Ascending aorta (tissue), 2 donors: ENCODE measurements around the gene NXT1. TPM values are rescaled to one million over a fixed set of nuclear protein-coding genes. Genes with fewer than 3 reads are reported as not detected.
A peak's percentile ranks its signal among the peaks of the same experiment; 100 is the strongest.

ENCODE experiments used
- DNase-seq, 2 donors: peaks; one replicate each; pipeline ENCODE4 v3.0.0-alpha.2; 2019; ENCODE audit warnings: low spot score in 2 of 2
- H3K27ac ChIP-seq, 2 donors: fragments of 200-600 bp; sonication (generic); one replicate each; pipeline ENCODE4 v1.5.1; 2016 to 2017; ENCODE audit warnings: mild to moderate bottlenecking in 1 of 2
- H3K27me3 ChIP-seq: fragments of 200-600 bp; sonication (generic); one replicate; pipeline ENCODE4 v1.5.1; 2017
- H3K36me3 ChIP-seq, 2 donors: fragments of 200-600 bp; sonication (generic); one replicate each; pipeline ENCODE4 v1.5.1; 2016
- H3K4me1 ChIP-seq, 2 donors: fragments of 200-600 bp; sonication (generic); one replicate each; pipeline ENCODE4 v1.5.1; 2016 to 2017; ENCODE audit warnings: mild to moderate bottlenecking in 1 of 2
- H3K4me3 ChIP-seq, 2 donors: fragments of 200-600 bp; sonication (generic); one replicate each; pipeline ENCODE4 v1.5.1; 2016 to 2017; ENCODE audit warnings: mild to moderate bottlenecking in 1 of 2
- H3K9me3 ChIP-seq, 2 donors: fragments of 200-600 bp; sonication (generic); one replicate each; pipeline ENCODE4 v1.5.1; 2016
- CTCF ChIP-seq, 3 experiments: fragments of 200-600 bp in 2 of 3; fragments of 450-650 bp in 1 of 3; sonication (generic) in 2 of 3; IDR thresholded peaks; one replicate each; pipeline ENCODE4 v1.5.1; 2016 to 2019; ENCODE audit warnings: antibody characterized with exemption in 3 of 3, mild to moderate bottlenecking in 1 of 3, moderate library complexity in 1 of 3
- intact Hi-C: fragments of 100-400 bp; cut with DNase I; formaldehyde crosslinking; loops from one replicate; pipeline ENCODE4 v1.15.1; 2023
- total RNA-seq: library from RNA; depleted of rRNA; stranded (reverse); fragments of >200 nt; gene quantifications from one replicate; pipeline ENCODE4 v1.1.0, GENCODE V29; 2016

NXT1 gene
- total RNA-seq, 1 donor from 2014 or later = 50.0 TPM

- peak overlapping the region; percentile 76 to 77 for H3K4me3 ChIP-seq
- intact Hi-C loops = loop anchor here (5.0 to 10.0 kb wide), 5 partner anchors 214 to 1874 kb away; partner anchors contain the start of gene CST3
- TF ChIP-seq CTCF (IDR thresholded peaks at IDR 0.05) = no peak
- H3K36me3 ChIP-seq = peaks cover 12 to 14% of the 10 kb centered on the region in 2 donors
- H3K27me3 ChIP-seq = no peaks in the 10 kb centered on the region
- peak overlapping the region; percentile 99 to 100 for H3K27ac ChIP-seq
- H3K9me3 ChIP-seq = no peaks in the 10 kb centered on the region
- no peak for DNase-seq
- peaks cover 6 to 22% of the 10 kb centered on the region in 2 donors for H3K4me1 ChIP-seq
Measured at GRCh38 chr20:23361119-23361475, 10.5 kb downstream of the NXT1 start.

- intact Hi-C loops = loop anchor here (1.0 to 10.0 kb wide), 7 partner anchors 11 to 1873 kb away; partner anchors contain the start of genes CST3, NAPB and NXT1
- peaks cover 12 to 14% of the 10 kb centered on the region in 2 donors for H3K36me3 ChIP-seq
- peak; percentile 94 to 99 for DNase-seq
- TF ChIP-seq CTCF (IDR thresholded peaks at IDR 0.05) = peak in 1 of 3 experiments; percentile 25
- H3K9me3 ChIP-seq = no peaks in the 10 kb centered on the region
- H3K27ac ChIP-seq = peak within 1 kb of the TSS; percentile 99 to 100
- no peaks in the 10 kb centered on the region for H3K27me3 ChIP-seq
- peaks cover 6 to 25% of the 10 kb centered on the region in 2 donors for H3K4me1 ChIP-seq
- H3K4me3 ChIP-seq = peak within 1 kb of the TSS; percentile 76 to 77
Measured at GRCh38 chr20:23361476-23362391, 11.1 kb downstream of the NXT1 start, which contains the start of gene GZF1. Gene GZF1, plus strand, starts transcription at chr20:23362182. Its CDS starts 2,202 bp downstream, at chr20:23364384.

GRCh38 chr20:23362392-23363256 lies 12.0 kb downstream of the NXT1 start:
- Histone ChIP-seq H3K4me1 (peaks cover 6 to 18% of the 10 kb centered on the region in 2 donors), H3K36me3 (peaks cover 12 to 14% of the 10 kb centered on the region in 2 donors), H3K27me3 (no peaks in the 10 kb centered on the region), H3K27ac (peak overlapping the region; percentile 87 to 100), H3K9me3 (no peaks in the 10 kb centered on the region), H3K4me3 (peak overlapping the region; percentile 75 to 76)
- no peak for TF ChIP-seq CTCF (IDR thresholded peaks at IDR 0.05)
- intact Hi-C loops = loop anchor here (1.0 to 10.0 kb wide), 7 partner anchors 12 to 1872 kb away; partner anchors contain the start of genes CST3, NAPB and NXT1
- peak in 1 of 2 donors; percentile 74 for DNase-seq

GRCh38 chr20:23363257-23363649 lies 12.7 kb downstream of the NXT1 start:
- Histone ChIP-seq H3K4me3 (peak overlapping the region; percentile 75 to 76), H3K27ac (peak overlapping the region; percentile 87 to 100), H3K27me3 (no peaks in the 10 kb centered on the region), H3K4me1 (peaks cover 6 to 18% of the 10 kb centered on the region in 2 donors), H3K36me3 (peaks cover 14 to 18% of the 10 kb centered on the region in 2 donors), H3K9me3 (no peaks in the 10 kb centered on the region)
- DNase-seq = no peak
- intact Hi-C loops = loop anchor here (5.0 to 10.0 kb wide), 5 partner anchors 216 to 1872 kb away; partner anchors contain the start of gene CST3
- no peak for TF ChIP-seq CTCF (IDR thresholded peaks at IDR 0.05)
